ENCODE measurements around the gene AGTRAP.
A peak's percentile ranks its signal among the peaks of the same experiment; 100 is the strongest.

Gene AGTRAP

DNA sequence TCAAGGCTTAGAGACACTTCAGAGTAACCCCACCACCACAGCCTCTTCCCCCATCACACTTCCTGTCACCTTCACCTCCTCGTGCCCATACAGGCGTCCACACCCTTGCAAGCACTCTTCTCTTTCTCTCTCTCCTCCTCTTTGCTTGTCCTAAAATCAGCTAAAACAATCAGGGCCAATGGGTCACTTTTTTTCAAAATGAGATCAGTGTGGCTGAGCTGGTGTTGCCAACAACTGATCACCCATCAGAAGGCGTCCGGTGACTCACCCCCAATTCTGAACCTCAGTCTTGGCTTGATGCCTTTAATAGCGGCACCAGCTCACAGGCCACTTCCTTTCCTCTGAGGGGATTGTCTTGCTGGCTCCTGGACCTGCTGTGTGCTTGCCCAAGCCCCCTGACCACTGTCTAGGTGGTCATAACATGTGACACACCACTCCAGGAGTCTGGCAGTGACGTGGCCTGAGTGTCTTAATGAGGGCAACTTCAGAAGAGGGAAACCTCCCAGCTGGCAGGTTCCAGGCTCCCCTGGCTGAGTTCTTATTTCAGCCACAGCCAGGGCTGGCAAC is 42.8 kb upstream of the AGTRAP start:
- peak; percentile 90 for DNase-seq (ENCODE audit: low read depth)
- no peak overlapping the region for H3K4me3 ChIP-seq (ENCODE audit: control insufficient read depth, low read depth, low read length)
- TF ChIP-seq, protein P1, sequence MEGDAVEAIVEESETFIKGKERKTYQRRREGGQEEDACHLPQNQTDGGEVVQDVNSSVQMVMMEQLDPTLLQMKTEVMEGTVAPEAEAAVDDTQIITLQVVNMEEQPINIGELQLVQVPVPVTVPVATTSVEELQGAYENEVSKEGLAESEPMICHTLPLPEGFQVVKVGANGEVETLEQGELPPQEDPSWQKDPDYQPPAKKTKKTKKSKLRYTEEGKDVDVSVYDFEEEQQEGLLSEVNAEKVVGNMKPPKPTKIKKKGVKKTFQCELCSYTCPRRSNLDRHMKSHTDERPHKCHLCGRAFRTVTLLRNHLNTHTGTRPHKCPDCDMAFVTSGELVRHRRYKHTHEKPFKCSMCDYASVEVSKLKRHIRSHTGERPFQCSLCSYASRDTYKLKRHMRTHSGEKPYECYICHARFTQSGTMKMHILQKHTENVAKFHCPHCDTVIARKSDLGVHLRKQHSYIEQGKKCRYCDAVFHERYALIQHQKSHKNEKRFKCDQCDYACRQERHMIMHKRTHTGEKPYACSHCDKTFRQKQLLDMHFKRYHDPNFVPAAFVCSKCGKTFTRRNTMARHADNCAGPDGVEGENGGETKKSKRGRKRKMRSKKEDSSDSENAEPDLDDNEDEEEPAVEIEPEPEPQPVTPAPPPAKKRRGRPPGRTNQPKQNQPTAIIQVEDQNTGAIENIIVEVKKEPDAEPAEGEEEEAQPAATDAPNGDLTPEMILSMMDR (conservative IDR thresholded peaks at IDR 0.05; ENCODE audit: control insufficient read depth, insufficient read depth, low read depth, low read length) = no peak

DNA sequence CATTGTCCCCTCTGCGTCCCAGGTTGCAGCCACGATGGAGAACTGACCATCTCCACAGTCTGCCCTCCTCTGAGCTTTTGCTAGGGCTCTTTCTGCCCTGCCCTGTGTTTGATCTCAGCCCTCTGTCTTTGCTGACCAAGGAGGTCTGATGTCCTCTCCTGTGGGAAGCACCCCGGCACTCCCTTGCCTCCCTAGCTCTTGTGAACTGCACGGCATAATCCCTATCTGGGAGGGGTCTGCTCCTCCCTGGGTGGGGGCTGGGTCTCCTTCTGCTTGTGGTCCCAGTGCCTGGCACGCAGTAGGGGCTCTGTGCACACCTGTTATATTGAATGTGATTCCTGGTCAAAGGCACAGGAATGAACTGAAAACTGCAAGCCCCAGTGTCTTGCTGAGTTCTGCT is 42.0 kb upstream of the AGTRAP start:
- no peak for DNase-seq (ENCODE audit: low read depth)
- no peak overlapping the region for H3K4me3 ChIP-seq (ENCODE audit: control insufficient read depth, low read depth, low read length)
- TF ChIP-seq, protein P1 (conservative IDR thresholded peaks at IDR 0.05; ENCODE audit: control insufficient read depth, insufficient read depth, low read depth, low read length) = no peak

DNA sequence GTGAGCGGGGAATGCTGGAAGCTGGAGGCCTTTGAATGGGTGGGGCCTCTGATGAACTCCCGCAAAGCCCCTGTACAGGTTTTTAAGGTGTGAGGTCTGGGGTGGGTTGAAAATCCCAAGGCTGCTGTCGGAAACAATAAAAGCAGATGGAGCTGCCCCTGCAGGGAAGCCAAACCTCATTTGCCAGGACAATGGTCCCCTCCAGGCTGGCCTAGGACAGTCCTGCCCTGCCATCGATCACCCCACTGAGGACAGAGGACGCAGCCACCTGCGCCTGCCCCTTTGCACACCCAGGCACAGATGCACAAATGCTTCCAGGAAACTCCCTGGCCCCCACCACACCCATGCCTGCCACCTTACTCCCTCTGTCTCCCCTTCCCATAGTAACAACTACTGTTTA is 40.1 kb upstream of the AGTRAP start:
- DNase-seq (ENCODE audit: low read depth) = no peak
- TF ChIP-seq, protein P1 (conservative IDR thresholded peaks at IDR 0.05; ENCODE audit: control insufficient read depth, insufficient read depth, low read depth, low read length) = no peak
- H3K4me3 ChIP-seq (ENCODE audit: control insufficient read depth, low read depth, low read length) = no peak overlapping the region

DNA sequence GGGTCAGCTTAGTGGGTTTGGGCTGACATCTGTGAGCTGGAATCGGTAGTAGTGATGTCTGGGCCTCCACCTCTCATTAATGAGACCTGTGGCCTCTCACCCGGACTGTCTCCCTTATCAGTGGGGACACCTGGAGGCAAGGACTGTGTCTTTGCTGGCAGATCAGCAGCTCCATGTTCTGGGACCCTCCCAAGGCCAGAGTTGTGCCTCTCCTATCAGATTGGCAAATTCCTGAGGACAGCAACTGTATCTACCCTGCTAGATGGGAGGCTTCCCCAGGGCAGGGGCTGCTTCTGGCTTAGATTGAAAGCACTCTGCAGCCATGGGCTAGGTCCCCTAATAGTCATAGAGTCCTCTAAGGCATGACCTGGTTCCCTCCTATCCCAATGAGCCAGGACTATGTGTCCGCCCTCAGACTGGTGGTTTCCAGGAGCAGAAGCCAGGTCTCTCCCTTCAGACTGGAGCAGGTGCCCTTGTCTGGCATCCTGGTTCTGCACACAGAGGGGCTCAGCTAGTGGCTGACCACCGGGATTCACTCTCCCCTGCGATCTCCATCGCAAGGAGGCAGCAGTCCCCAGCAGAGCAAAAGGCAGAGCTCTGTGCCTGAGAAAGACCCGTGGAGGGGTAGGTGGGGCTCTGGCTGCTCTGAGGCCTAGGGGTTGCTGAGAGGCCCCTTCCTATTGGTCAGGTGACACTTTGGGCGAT is 38.6 kb upstream of the AGTRAP start:
- TF ChIP-seq, protein P1 (conservative IDR thresholded peaks at IDR 0.05; ENCODE audit: control insufficient read depth, insufficient read depth, low read depth, low read length) = no peak
- no peak overlapping the region for H3K4me3 ChIP-seq (ENCODE audit: control insufficient read depth, low read depth, low read length)
- no peak for DNase-seq (ENCODE audit: low read depth)

DNA sequence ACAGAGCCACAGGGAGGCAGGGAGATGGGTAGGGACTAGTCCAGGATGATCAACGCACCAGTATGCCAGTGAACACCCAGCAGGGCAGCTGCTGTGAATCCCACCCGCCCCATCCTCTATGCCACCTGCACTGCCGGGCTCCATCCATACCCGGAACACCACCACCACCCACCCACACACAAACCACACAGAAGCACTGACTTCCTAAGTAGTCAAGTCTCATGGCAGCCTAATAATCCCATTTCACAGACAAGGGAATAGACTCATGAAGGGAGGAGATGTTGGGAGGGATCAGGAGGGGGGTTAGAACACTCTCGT is 38.1 kb upstream of the AGTRAP start:
- DNase-seq (ENCODE audit: low read depth) = no peak
- TF ChIP-seq, protein P1 (conservative IDR thresholded peaks at IDR 0.05; ENCODE audit: control insufficient read depth, insufficient read depth, low read depth, low read length) = no peak

DNA sequence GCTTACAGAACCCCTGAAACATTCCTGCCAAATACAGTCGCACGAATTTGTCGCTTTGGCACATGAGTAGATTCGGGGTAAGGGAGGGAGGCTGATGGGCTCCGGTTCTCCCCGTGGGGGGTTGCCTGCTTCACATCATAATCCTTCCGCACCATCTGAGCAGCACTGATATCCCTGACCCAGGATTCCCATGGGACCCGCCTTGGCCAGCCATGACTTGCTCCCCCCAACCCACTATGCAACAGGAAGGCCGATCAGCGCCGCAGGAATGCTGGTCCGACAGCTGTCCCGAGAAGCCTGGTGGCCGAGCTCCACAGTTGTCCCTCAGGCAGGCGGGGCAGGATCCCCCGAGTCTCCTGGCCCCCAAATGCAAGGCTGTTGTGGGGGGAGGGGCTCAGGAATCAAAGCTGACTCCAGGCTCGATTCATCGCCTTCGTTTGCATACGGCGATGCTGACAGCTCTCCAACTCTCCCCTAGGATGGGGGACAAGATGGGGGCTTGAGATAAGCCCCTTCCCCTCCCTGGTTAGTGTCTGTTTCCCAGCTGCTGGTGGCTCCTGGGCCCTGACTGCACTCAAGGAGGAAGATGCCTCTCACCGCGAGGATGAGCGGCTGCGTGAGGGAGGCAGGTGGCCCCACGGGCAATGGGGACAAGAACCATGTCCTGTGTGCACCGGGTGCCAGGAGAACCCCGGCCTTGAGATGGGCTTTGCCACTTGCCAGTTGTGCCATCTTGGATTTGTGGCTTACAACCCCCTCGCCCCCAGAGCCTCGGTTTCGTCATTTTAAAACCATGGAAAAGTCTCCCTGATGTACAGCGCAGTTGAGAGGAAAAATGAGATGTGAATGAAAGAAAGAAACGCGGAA is 35.1 kb upstream of the AGTRAP start:
- no peak overlapping the region for H3K4me3 ChIP-seq (ENCODE audit: control insufficient read depth, low read depth, low read length)
- TF ChIP-seq, protein P1 (conservative IDR thresholded peaks at IDR 0.05; ENCODE audit: control insufficient read depth, insufficient read depth, low read depth, low read length) = no peak
- no peak for DNase-seq (ENCODE audit: low read depth)

More for the DNA sequence above, 38.1 kb upstream of the AGTRAP start:
- no peak overlapping the region for H3K4me3 ChIP-seq (ENCODE audit: control insufficient read depth, low read depth, low read length)

Measured in fibroblast of mammary gland (primary cell).